GM12873 (cell line): ENCODE data around the gene EPN2.

Experiments used
- TF ChIP-seq, protein P1 (sequence below): IDR thresholded peaks from 2 replicates; pipeline ENCODE4 v1.5.1; 2012; ENCODE audit warnings: low read depth, mild to moderate bottlenecking, moderate library complexity, low read length, control low read depth; ENCODE audit not compliant: insufficient read depth; ENCODE audit errors: missing control alignments

The EPN2 gene

DNA sequence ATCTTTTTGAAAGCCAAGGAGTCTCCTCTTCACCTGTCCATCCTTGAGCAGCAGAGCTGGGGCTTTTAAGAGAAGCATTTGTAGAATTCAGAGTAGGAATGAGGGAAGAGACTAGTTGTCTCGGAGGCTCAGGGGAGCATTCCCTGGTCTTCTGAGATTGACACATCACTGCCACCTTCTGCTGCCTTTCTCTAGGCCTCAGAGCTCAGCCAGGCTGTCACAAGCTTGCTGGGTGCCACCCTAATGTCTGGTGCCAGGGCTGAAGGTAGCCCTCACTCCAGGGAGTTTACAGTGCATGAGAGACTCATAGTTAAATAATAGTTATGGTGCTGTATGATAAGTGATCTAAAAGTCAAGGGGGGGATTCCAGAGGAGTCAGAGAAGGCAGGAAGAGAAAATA lies 85.7 kb downstream of the EPN2 start:
- TF ChIP-seq, protein P1, sequence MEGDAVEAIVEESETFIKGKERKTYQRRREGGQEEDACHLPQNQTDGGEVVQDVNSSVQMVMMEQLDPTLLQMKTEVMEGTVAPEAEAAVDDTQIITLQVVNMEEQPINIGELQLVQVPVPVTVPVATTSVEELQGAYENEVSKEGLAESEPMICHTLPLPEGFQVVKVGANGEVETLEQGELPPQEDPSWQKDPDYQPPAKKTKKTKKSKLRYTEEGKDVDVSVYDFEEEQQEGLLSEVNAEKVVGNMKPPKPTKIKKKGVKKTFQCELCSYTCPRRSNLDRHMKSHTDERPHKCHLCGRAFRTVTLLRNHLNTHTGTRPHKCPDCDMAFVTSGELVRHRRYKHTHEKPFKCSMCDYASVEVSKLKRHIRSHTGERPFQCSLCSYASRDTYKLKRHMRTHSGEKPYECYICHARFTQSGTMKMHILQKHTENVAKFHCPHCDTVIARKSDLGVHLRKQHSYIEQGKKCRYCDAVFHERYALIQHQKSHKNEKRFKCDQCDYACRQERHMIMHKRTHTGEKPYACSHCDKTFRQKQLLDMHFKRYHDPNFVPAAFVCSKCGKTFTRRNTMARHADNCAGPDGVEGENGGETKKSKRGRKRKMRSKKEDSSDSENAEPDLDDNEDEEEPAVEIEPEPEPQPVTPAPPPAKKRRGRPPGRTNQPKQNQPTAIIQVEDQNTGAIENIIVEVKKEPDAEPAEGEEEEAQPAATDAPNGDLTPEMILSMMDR, result no peak

DNA sequence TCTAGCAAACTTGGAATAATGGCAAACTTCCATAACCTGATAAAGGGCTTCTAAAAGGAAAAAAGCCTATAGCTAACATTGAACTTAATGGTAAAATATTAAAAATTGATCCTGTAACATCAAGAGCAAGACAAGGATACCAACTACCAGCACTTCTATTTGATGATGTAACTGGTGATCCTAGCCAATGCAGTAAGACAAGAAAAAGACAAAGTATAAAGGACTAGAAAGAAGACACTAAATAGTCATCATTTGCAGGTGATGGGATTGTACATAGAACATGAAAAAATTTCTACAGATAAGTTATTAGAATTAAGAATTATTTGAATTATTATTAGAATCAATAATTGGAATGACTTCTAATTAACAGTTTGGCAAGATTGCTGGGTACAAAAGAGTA lies 88.4 kb downstream of the EPN2 start:
- TF ChIP-seq, protein P1, result no peak

DNA sequence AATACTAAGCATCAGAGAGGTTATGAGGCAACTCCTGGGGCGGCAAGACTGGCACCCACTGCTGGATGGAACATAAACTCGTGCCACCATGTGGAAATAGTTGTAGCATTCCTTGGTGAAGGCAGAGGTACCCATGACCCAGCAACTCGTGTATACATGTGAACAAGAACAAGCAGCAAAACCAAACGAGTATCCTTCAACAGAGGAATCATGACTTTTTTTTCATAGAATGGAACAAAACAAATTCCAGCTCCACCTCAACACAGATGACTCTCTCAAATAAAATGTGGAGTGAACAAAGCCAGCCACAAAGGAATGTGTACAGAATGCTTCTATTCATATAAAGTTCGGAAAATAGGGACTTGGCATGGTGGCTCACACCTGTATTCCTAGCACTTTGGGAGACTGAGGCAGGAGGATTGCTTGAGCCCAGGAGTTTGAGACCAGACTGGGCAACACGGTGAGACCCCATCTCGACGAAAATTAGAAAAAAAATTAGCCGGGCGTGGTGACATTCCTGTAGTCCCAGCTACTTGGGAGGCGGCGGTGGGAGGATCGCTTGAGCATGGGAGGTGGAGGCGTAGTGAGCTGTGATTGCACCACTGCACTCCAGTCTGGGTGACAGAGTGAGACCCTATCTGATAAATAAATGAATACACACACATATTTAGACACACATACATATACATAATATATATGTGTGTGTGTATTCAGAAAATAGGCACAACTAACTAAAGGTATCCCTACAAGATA lies 90.0 kb downstream of the EPN2 start:
- TF ChIP-seq, protein P1, result no peak

DNA sequence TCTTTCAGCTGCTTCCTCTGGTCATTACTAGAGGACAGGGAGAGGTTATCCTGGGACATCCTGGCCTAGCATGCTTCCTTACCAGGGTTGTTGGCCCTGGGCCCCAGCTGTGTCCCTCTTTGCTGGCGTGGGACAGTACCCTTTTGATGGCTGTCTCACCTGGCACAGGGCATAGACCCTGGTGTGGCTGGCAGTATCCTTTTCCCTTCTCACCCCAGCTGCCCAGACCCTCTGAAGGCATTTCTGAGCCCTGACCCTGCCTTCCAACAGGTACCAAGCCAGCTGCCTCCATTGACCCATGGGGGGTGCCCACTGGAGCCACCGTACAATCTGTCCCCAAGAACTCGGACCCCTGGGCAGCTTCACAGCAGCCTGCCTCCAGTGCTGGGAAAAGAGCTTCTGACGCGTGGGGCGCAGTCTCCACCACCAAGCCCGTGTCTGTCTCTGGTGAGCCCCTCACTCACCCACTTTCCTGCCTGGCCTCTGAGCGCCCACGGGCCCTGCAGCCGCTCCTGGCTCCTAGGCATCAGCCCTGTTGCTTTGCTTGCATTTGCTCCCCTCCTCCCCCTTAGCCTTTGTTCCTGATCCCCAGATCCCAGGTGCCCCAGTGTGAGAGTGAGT lies 91.4 kb downstream of the EPN2 start:
- TF ChIP-seq, protein P1, result no peak

DNA sequence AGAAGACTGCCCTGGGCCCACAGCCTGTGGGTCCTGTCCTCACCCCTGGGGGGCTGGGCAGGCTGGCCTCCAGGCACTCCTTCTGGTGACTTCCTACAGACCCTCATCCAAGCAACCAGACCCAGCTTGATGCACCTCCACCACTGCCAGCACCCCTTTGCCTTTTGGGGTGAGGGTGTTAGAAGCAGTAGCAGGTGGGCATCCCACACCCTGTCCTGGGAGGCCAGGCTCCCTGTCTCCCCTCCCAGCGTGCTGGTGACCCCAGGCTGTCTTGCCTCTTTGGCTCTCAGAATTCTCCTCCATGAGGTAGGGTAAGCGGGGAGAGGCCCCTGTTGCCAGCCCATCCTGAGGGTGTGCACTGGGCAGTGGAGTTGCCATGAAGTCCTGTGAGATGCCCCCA lies 92.0 kb downstream of the EPN2 start:
- TF ChIP-seq, protein P1, result no peak

DNA sequence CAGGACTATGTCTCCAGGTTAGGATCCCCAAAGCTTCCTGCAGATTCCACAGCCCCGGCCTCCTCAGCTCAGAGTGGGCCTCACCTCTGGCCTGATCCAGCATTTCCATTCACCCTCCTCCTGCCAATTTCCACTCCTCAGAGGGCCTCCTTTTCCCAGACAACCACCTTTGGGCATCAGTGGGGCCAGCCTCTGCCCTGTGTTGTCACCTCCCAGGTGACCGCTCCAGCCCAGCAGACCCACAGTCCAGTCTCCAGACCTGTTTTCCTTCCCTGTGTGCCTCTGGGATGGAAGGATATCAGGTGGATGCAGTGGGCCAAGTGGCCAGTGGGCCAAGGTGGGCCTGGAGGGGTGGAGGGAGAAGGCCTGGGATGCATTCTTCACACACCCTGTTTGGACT lies 92.7 kb downstream of the EPN2 start:
- TF ChIP-seq, protein P1, result no peak

DNA sequence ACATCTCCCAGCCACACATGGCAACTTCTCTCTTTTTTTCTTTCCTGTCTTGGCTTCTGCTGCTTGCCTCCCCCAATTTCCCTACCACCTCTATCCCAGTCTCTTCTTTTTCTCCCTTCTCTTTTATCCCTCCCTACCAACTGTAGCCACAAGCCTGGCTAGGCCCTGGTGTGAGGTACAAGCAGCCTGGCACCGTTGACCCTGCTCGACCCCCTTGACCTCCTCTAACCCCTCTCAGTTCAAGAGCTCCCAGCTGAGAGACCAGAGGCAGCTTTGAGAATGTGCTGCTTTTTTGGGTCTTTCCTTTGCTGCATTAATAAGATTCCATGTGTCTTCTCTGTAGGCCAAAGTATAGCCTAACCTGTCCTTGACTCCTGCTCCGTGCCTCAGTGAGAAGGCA lies 93.1 kb downstream of the EPN2 start:
- TF ChIP-seq, protein P1, result no peak
